Measurements from ENCODE around the gene TRPC5OS.

TRPC5OS gene

DNA sequence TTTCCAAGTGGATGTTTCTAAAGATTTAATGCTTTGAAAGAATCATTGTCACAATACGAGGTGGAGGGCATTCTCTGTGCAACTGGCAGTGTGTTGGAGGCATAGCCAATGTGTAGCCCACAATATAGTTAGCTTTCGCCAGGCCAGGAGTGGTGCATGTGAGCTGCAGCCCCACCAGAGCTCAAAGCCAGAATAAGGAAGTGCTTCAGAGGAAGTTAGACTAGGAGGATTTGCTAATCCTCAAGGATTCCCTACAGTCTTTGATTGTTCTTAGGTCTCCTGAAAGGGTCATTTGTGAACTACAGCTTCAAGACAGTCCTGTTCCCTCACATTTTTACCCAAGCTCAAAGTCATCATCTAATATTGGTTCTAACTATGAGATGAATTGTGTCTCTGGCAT is 16.4 kb downstream of the TRPC5OS start:
- in situ Hi-C loops (cut with MboI; ENCODE audit: low sequenced_read_pairs): no loop called here

DNA sequence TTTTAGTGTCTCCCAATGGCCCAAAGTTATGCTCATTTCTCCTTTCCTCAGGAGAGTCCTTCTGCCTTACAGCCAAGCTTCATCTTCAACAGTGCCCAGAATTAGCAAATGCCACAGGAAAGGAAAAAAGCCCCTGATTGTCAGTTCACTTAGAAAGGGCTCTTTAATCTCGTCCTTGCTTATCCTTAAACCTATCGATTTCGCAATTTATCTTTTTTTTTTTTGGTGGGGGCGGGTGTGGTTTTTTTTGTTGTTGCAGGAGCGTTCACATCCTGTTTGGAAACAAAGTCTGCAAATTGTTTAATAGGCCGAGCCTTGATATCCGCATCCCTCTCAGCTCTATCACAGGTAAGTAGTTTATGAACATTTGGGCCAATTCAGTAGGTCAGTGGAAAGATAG is 20.2 kb downstream of the TRPC5OS start:
- in situ Hi-C loops (cut with MboI; ENCODE audit: low sequenced_read_pairs): no loop called here

DNA sequence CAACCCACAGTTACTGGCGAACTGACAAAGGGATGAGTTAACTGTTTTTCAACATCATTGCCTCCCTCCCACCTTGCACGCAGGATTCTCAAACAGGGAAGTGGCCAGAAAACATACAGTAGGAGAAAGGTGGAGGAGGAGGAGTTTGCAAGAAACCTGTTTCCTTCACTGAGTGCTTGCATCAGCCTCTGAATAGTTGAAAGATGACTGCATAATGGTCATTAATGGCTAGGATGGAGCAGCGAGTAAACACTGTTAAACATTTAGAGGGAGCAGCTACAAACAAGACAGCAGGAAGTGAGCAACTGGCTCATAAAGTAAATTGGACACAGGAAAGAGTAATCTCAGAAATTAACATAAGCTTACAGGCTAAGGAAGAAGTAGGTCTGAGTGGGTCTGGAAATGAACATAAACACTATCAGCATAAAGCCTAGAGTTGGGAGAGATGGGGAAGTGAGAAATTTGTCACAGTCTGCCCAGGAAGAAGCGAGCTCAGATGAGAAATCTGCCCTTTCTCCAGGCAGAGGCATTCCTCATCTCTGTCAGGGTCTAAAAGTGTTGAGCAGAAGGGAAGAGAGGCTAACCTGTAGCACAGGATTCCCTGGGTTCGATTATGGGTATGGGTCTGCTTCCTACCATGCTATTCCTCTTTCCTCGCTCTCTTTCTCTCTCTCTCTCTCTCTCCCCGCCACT is 38.6 kb downstream of the TRPC5OS start:
- in situ Hi-C loops (cut with MboI; ENCODE audit: low sequenced_read_pairs): no loop called here

DNA sequence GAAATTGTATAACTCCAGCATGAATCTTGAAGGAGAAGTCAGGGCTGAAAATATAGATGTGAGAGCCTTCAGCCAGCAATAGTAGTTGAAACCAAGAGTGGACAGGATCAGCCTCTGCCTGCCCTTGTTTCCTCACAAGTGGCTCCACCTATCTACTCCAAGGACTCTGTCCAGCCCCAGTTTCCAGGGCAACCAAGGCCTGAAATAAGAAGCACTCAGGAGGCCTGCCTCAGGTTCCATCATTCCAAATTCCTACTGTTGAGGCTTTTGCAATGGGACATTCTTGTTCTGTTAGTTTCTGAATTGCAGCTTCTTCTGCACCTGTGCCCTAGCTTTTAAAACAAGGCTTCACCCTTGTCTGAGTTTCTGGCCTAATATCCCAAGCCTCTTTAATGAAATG is 41.6 kb downstream of the TRPC5OS start:
- in situ Hi-C loops (cut with MboI; ENCODE audit: low sequenced_read_pairs): no loop called here

DNA sequence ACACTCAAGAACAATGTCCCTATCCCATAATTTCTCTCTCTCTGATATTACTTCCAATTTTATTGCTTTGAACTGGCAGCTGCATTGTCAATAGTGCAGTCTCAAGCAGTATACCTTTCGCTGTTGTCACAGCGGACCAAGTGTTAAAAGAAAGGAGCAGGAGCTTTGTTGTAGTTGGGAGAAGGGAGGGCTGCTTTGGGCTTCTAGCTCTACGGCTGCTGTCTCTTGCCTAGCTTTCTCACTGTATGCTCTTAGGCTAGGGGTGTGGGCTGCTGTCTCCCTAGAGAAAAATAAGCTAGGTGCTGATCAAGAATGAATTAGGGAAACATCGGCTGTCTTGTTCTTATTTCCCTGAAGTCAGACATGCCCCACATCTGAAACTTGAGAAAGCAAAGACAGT is 52.5 kb downstream of the TRPC5OS start:
- in situ Hi-C loops (cut with MboI; ENCODE audit: low sequenced_read_pairs): no loop called here

Data from hTERT RPE-1 (cell line).